HCT116 (cell line): ENCODE results near the gene SPTBN1. TPM values are rescaled to one million over a fixed set of nuclear protein-coding genes. Genes with fewer than 3 reads are reported as not detected.

Source experiments
- ATAC-seq: fragments of 200-7000 bp; cut with Tn5 transposase; 2 replicates; pipeline ENCODE4 v1.9.1; 2020; ENCODE audit warnings: mild to moderate bottlenecking, moderate library complexity
- BruUV-seq: library from RNA; stranded (reverse); fragments of 400-500 nt; replicated peaks from 2 replicates; lab custom pipeline; 2021; lab: Mats Ljungman, UMichigan
- CTCF ChIA-PET: fragments of 300-600 bp; sonication (Branson Sonifier 250); formaldehyde crosslinking; loops from one replicate; lab custom pipeline; 2021; ENCODE audit warnings: antibody characterized with exemption; lab: Charles Lee
- POLR2A ChIA-PET: fragments of 300-600, 350-600 bp; sonication (Branson Sonifier 250); formaldehyde crosslinking; loops from one replicate; lab custom pipeline; 2021; ENCODE audit warnings: antibody characterized with exemption; lab: Charles Lee
- RAD21 ChIA-PET, 2 experiments: fragments of 300-600 bp; sonication (Branson Sonifier 250); formaldehyde crosslinking; loops; one replicate each; lab custom pipeline; 2023; ENCODE audit warnings: low total read pairs in 2 of 2; ENCODE audit not compliant: uncharacterized antibody in 2 of 2, unreplicated experiment in 2 of 2, low non-redundant PET in 1 of 2; lab: Charles Lee
- DNase-seq: peaks from one replicate; pipeline ENCODE4 v3.0.0-alpha.2; 2010; ENCODE audit warnings: low read depth, low spot score
- H2AFZ ChIP-seq: fragments of 200-600 bp; shearing (Covaris generic), sonication (generic); 2 replicates; pipeline ENCODE4 v1.6.1; 2017; ENCODE audit warnings: low read depth, mixed run types, mixed read lengths, antibody characterized with exemption, low read length; ENCODE audit not compliant: poor library complexity, severe bottlenecking
- H3K27ac ChIP-seq: 2 replicates; pipeline ENCODE4 v1.5.1; 2012; ENCODE audit warnings: low read depth, low read length
- H3K27me3 ChIP-seq: fragments of 200-600 bp; sonication (generic); 2 replicates; pipeline ENCODE4 v1.6.1; 2016; ENCODE audit warnings: mixed run types, low read length, mixed read lengths; ENCODE audit not compliant: insufficient read depth
- H3K36me3 ChIP-seq, 2 experiments: fragments of 200-500 bp in 1 of 2; fragments of 200-600 bp in 1 of 2; sonication (Bioruptor generic) in 1 of 2; sonication (generic) in 1 of 2; 2 replicates each; pipeline versions ENCODE4 v1.5.1 to v1.6.1; 2014 to 2016; ENCODE audit warnings: low read length in 2 of 2, inconsistent platforms in 1 of 2, mixed read lengths in 1 of 2, mixed run types in 1 of 2; ENCODE audit not compliant: insufficient read depth in 2 of 2, control insufficient read depth in 1 of 2
- H3K4me1 ChIP-seq, 2 experiments: fragments of 200-600 bp in 1 of 2; sonication (generic) in 1 of 2; 2 replicates each; pipeline versions ENCODE4 v1.5.1 to v1.6.1; 2012 to 2017; ENCODE audit warnings: low read length in 2 of 2, inconsistent platforms in 1 of 2, mild to moderate bottlenecking in 1 of 2, mixed read lengths in 1 of 2, mixed run types in 1 of 2, moderate library complexity in 1 of 2; ENCODE audit not compliant: insufficient read depth in 2 of 2, control insufficient read depth in 1 of 2
- H3K4me2 ChIP-seq: fragments of 200-600 bp; sonication (generic); 2 replicates; pipeline ENCODE4 v1.6.1; 2017; ENCODE audit warnings: mixed run types, low read length, mixed read lengths
- H3K4me3 ChIP-seq, 2 experiments: fragments of 200-600 bp in 1 of 2; sonication (generic) in 1 of 2; replicated peaks in 1 of 2; 2 replicates each; pipeline ENCODE4 v1.5.1; 2011 to 2016; ENCODE audit warnings: low read length in 2 of 2, control low read depth in 1 of 2, low read depth in 1 of 2, mild to moderate bottlenecking in 1 of 2, mixed read lengths in 1 of 2, mixed run types in 1 of 2
- H3K79me2 ChIP-seq: fragments of 200-600 bp; sonication (generic); 2 replicates; pipeline ENCODE4 v1.6.1; 2017; ENCODE audit warnings: mild to moderate bottlenecking, mixed run types, low read length, moderate library complexity, mixed read lengths; ENCODE audit not compliant: insufficient read depth
- H3K9ac ChIP-seq: fragments of 200-600 bp; sonication (generic); 2 replicates; pipeline ENCODE4 v1.6.1; 2016; ENCODE audit warnings: low read length, mixed read lengths
- H3K9me2 ChIP-seq: fragments of 200-600 bp; sonication (generic), shearing (Covaris generic); 2 replicates; pipeline ENCODE4 v1.6.1; 2017; ENCODE audit warnings: mixed run types, mild to moderate bottlenecking, moderate library complexity; ENCODE audit not compliant: insufficient read depth
- H3K9me3 ChIP-seq, 2 experiments: fragments of 200-500 bp in 1 of 2; fragments of 200-600 bp in 1 of 2; sonication (Bioruptor generic) in 1 of 2; sonication (generic) in 1 of 2; 2 replicates each; pipeline ENCODE4 v1.6.1; 2014 to 2017; ENCODE audit warnings: low read length in 2 of 2, mixed read lengths in 2 of 2, inconsistent platforms in 1 of 2, low read depth in 1 of 2, mild to moderate bottlenecking in 1 of 2, mixed run types in 1 of 2, moderate library complexity in 1 of 2; ENCODE audit not compliant: control insufficient read depth in 1 of 2, insufficient read depth in 1 of 2
- H4K20me1 ChIP-seq: fragments of 200-600 bp; sonication (generic), shearing (Covaris generic); 2 replicates; pipeline ENCODE4 v1.6.1; 2017; ENCODE audit warnings: mixed run types, mild to moderate bottlenecking, moderate library complexity; ENCODE audit not compliant: insufficient read depth
- CBX3 ChIP-seq: IDR thresholded peaks from 2 replicates; pipeline ENCODE4 v1.6.1; 2012; ENCODE audit warnings: low read depth
- EGR1 ChIP-seq: IDR thresholded peaks from 2 replicates; pipeline ENCODE4 v1.6.1; 2012; ENCODE audit warnings: low read depth
- JUND ChIP-seq: IDR thresholded peaks from 2 replicates; pipeline ENCODE4 v1.6.1; 2012
- MAX ChIP-seq: IDR thresholded peaks from 2 replicates; pipeline ENCODE4 v1.6.1; 2012
- POLR2A ChIP-seq: IDR thresholded peaks from 2 replicates; pipeline ENCODE4 v1.7.0; 2011; ENCODE audit warnings: borderline replicate concordance; ENCODE audit not compliant: insufficient read depth, insufficient read length; ENCODE audit errors: extremely low read depth
- POLR2AphosphoS5 ChIP-seq: IDR thresholded peaks from 2 replicates; pipeline ENCODE4 v1.6.1; 2011; ENCODE audit warnings: mild to moderate bottlenecking, low read depth, low read length, moderate library complexity
- SRF ChIP-seq: IDR thresholded peaks from 2 replicates; pipeline ENCODE4 v1.6.1; 2012; ENCODE audit warnings: low read depth
- TCF7L2 ChIP-seq: IDR thresholded peaks from 2 replicates; pipeline ENCODE4 v1.7.0; 2011; ENCODE audit warnings: borderline replicate concordance, inconsistent platforms; ENCODE audit not compliant: insufficient read depth, insufficient read length; ENCODE audit errors: extremely low read depth
- YY1 ChIP-seq: IDR thresholded peaks from 2 replicates; pipeline ENCODE4 v1.6.1; 2011; ENCODE audit warnings: low read length, low read depth, moderate library complexity, mild to moderate bottlenecking; ENCODE audit not compliant: insufficient replicate concordance; ENCODE audit errors: extremely low read depth
- ZFX ChIP-seq: fragments of 450-650 bp; IDR thresholded peaks from 2 replicates; pipeline ENCODE4 v1.6.1; 2017
- ZNF274 ChIP-seq: fragments of 200-500 bp; sonication (Bioruptor generic); IDR thresholded peaks from 2 replicates; pipeline ENCODE4 v1.6.1; 2014; ENCODE audit warnings: mild to moderate bottlenecking, low read depth, low read length, inconsistent platforms
- intact Hi-C: fragments of 100-400 bp; cut with micrococcal nuclease; formaldehyde crosslinking; loops from 2 replicates; pipeline ENCODE4 v1.10.0; 2022
- total RNA-seq: library from RNA; stranded (reverse); gene quantifications from one replicate; pipeline ENCODE4 v1.2.1, GENCODE V29; 2021; ENCODE audit not compliant: unreplicated experiment
- TF ChIP-seq, protein P1 (sequence below): IDR thresholded peaks from 2 replicates; pipeline ENCODE4 v1.6.1; 2011; ENCODE audit warnings: mild to moderate bottlenecking, low read length, moderate library complexity; ENCODE audit not compliant: insufficient replicate concordance; ENCODE audit errors: extremely low read depth

SPTBN1 gene
- total RNA-seq, 1 experiment from 2014 or later, result 84.4 TPM

DNA sequence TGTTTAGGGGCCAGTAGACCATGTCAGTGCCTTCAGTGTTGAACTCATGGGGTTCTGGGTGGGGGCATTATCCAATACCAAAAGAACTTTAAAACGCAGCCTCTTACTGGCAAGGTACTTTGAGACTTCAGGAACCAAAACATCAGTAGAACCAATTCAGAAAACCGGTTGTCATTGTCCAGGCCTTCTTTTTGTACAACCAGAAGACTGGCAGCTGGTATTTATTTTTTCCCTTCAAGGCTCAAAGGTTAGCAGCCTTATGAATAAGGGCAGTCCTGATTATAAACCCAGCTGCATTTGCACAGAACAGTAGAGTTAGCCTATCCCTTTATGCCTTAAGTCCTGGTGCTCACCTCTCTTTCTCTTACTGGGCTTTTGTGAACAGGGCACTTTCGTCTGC lies 153.5 kb downstream of the SPTBN1 start:
- Histone ChIP-seq H2AFZ (no peak overlapping the region), H3K27ac (no peak overlapping the region), H3K9me3 (no peaks in the 10 kb centered on the region), H3K36me3 (no peaks in the 10 kb centered on the region), H3K9ac (no peak overlapping the region), H3K9me2 (no peaks in the 10 kb centered on the region), H3K79me2 (peaks cover 68% of the 10 kb centered on the region), H3K4me2 (no peak overlapping the region), H4K20me1 (no peaks in the 10 kb centered on the region), H3K4me3 (no peak overlapping the region), H3K27me3 (no peaks in the 10 kb centered on the region), H3K4me1 (no peaks in the 10 kb centered on the region)
- CTCF ChIA-PET, result interaction anchor here (0.6 kb wide), 1 partner anchor 71 kb away, joined by 3 read pairs; no protein-coding TSS in a partner anchor
- BruUV-seq, result no TSS peak
- TF ChIP-seq POLR2A (no peak), POLR2AphosphoS5 (no peak), ZFX (no peak), CBX3 (no peak), YY1 (no peak), TCF7L2 (no peak), MAX (no peak), SRF (no peak), ZNF274 (no peak), EGR1 (no peak), JUND (no peak)
- TF ChIP-seq, protein P1, sequence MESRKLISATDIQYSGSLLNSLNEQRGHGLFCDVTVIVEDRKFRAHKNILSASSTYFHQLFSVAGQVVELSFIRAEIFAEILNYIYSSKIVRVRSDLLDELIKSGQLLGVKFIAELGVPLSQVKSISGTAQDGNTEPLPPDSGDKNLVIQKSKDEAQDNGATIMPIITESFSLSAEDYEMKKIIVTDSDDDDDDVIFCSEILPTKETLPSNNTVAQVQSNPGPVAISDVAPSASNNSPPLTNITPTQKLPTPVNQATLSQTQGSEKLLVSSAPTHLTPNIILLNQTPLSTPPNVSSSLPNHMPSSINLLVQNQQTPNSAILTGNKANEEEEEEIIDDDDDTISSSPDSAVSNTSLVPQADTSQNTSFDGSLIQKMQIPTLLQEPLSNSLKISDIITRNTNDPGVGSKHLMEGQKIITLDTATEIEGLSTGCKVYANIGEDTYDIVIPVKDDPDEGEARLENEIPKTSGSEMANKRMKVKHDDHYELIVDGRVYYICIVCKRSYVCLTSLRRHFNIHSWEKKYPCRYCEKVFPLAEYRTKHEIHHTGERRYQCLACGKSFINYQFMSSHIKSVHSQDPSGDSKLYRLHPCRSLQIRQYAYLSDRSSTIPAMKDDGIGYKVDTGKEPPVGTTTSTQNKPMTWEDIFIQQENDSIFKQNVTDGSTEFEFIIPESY, result no peak
- ATAC-seq (no peak), DNase-seq (no peak)
- POLR2A ChIA-PET, result no interaction called here
- intact Hi-C loops, result no loop called here
- RAD21 ChIA-PET, result no interaction called here
